DOHH2 (cell line): ENCODE results near the gene DNM1.

Experiments
- CTCF ChIP-seq: fragments of 200-600 bp; sonication (generic); IDR thresholded peaks from one replicate; pipeline ENCODE4 v1.5.1; 2014; ENCODE audit warnings: antibody characterized with exemption, mild to moderate bottlenecking, low read depth, low read length; ENCODE audit not compliant: poor library complexity, severe bottlenecking
- EZH2phosphoT487 ChIP-seq: fragments of 200-600 bp; sonication (generic); IDR thresholded peaks from 2 replicates; pipeline ENCODE4 v1.6.1; 2017; ENCODE audit warnings: borderline replicate concordance, mild to moderate bottlenecking, antibody characterized with exemption, low read length, moderate library complexity, mixed read lengths

GRCh38 chr9:128292009-128292408, 88.8 kb downstream of the DNM1 start:
- TF ChIP-seq CTCF (no peak), EZH2phosphoT487 (no peak)
